CD4-positive, CD25-positive, alpha-beta regulatory T cell (primary cell): ENCODE measurements around the gene WNK4. TPM values are rescaled to one million over a fixed set of nuclear protein-coding genes. Genes with fewer than 3 reads are reported as not detected.

Source experiments
- ATAC-seq, 2 donors: fragments of 150-1000 bp; cut with Tn5 transposase; one replicate each; pipeline ENCODE4 v1.10.0; 2021; ENCODE audit warnings: low read depth in 2 of 2, moderate number of reproducible peaks in 2 of 2, moderate library complexity in 1 of 2
- DNase-seq, 3 donors: peaks; one replicate each; pipeline versions ENCODE4 v3.0.0 to v3.0.0-alpha.2; 2012 to 2022; ENCODE audit warnings: mixed read lengths in 1 of 3
- H3K27ac ChIP-seq: one replicate; pipeline ENCODE4 v1.7.0; 2013; ENCODE audit warnings: mild to moderate bottlenecking, low read length; ENCODE audit not compliant: insufficient read depth, poor library complexity, severe bottlenecking
- H3K27me3 ChIP-seq: one replicate; pipeline ENCODE4 v1.7.0; 2013; ENCODE audit warnings: low read length; ENCODE audit not compliant: control insufficient read depth, insufficient read depth
- H3K36me3 ChIP-seq: one replicate; pipeline ENCODE4 v1.7.0; 2013; ENCODE audit warnings: mild to moderate bottlenecking, low read length, moderate library complexity; ENCODE audit not compliant: control insufficient read depth, insufficient read depth
- H3K4me1 ChIP-seq: 2 replicates; pipeline ENCODE4 v1.7.0; 2013; ENCODE audit warnings: mild to moderate bottlenecking, low read length; ENCODE audit not compliant: insufficient read depth, control insufficient read depth, poor library complexity, severe bottlenecking
- H3K4me3 ChIP-seq: one replicate; pipeline ENCODE4 v1.7.0; 2013; ENCODE audit warnings: low read depth, mild to moderate bottlenecking, low read length, moderate library complexity
- H3K9me3 ChIP-seq, 2 experiments: 1 replicate in 1 of 2; 2 replicates in 1 of 2; pipeline ENCODE4 v1.7.0; 2013; ENCODE audit warnings: low read length in 2 of 2, mild to moderate bottlenecking in 1 of 2, moderate library complexity in 1 of 2; ENCODE audit not compliant: control insufficient read depth in 2 of 2
- H3K27ac Mint-ChIP-seq, 3 donors: one replicate each; pipeline ENCODE4 v1.8.0; 2020 to 2022; ENCODE audit warnings: mild to moderate bottlenecking in 3 of 3, mixed read lengths in 3 of 3, moderate library complexity in 2 of 3
- H3K27me3 Mint-ChIP-seq: one replicate; pipeline ENCODE4 v1.8.0; 2022; ENCODE audit warnings: mild to moderate bottlenecking, mixed read lengths
- H3K36me3 Mint-ChIP-seq: one replicate; pipeline ENCODE4 v1.8.0; 2020; ENCODE audit warnings: mixed read lengths
- H3K4me1 Mint-ChIP-seq, 4 donors: one replicate each; pipeline ENCODE4 v1.8.0; 2020 to 2022; ENCODE audit warnings: mixed read lengths in 4 of 4, mild to moderate bottlenecking in 1 of 4
- H3K4me3 Mint-ChIP-seq, 4 donors: one replicate each; pipeline ENCODE4 v1.8.0; 2020 to 2022; ENCODE audit warnings: mild to moderate bottlenecking in 4 of 4, mixed read lengths in 4 of 4, moderate library complexity in 3 of 4
- H3K9me3 Mint-ChIP-seq, 7 donors: one replicate each; pipeline ENCODE4 v1.8.0; 2020 to 2022; ENCODE audit warnings: mixed read lengths in 7 of 7, mild to moderate bottlenecking in 3 of 7, moderate library complexity in 2 of 7
- polyA plus RNA-seq, 4 donors: library from polyadenylated mRNA; unstranded; fragments of 300-500 nt; fragmentation: Illumina TruSeq; gene quantifications; one replicate each; pipeline ENCODE4 v1.2.3, GENCODE V29; 2021
- total RNA-seq: library from RNA; stranded (reverse); gene quantifications from one replicate; pipeline ENCODE4 v1.2.3, GENCODE V29; 2022

Gene WNK4
- total and polyA plus RNA-seq, 5 donors from 2014 or later: 0.09 TPM; not detected in 4

- H3K9me3 Mint-ChIP-seq: no peaks in the 10 kb centered on the region
- H3K4me1 Mint-ChIP-seq: peaks cover 11 to 21% (median 15%) of the 10 kb centered on the region in 4 donors
- ATAC-seq (no peak), DNase-seq (no peak)
- H3K36me3 ChIP-seq: no peaks in the 10 kb centered on the region
- no peak overlapping the region for H3K27ac ChIP-seq
- no peaks in the 10 kb centered on the region for H3K36me3 Mint-ChIP-seq
- H3K27me3 Mint-ChIP-seq: peaks cover 41% of the 10 kb centered on the region
- H3K4me3 ChIP-seq: no peak overlapping the region
- peaks cover 6% of the 10 kb centered on the region for H3K27me3 ChIP-seq
- peak overlapping the region in 2 of 4 donors; percentile 65 to 76 for H3K4me3 Mint-ChIP-seq
- H3K4me1 ChIP-seq: peaks cover 16% of the 10 kb centered on the region
- no peaks in the 10 kb centered on the region for H3K9me3 ChIP-seq
- H3K27ac Mint-ChIP-seq: no peak overlapping the region
These were observed 32.1 kb upstream of the WNK4 start for GRCh38 chr17:42748202-42748907.

DNA sequence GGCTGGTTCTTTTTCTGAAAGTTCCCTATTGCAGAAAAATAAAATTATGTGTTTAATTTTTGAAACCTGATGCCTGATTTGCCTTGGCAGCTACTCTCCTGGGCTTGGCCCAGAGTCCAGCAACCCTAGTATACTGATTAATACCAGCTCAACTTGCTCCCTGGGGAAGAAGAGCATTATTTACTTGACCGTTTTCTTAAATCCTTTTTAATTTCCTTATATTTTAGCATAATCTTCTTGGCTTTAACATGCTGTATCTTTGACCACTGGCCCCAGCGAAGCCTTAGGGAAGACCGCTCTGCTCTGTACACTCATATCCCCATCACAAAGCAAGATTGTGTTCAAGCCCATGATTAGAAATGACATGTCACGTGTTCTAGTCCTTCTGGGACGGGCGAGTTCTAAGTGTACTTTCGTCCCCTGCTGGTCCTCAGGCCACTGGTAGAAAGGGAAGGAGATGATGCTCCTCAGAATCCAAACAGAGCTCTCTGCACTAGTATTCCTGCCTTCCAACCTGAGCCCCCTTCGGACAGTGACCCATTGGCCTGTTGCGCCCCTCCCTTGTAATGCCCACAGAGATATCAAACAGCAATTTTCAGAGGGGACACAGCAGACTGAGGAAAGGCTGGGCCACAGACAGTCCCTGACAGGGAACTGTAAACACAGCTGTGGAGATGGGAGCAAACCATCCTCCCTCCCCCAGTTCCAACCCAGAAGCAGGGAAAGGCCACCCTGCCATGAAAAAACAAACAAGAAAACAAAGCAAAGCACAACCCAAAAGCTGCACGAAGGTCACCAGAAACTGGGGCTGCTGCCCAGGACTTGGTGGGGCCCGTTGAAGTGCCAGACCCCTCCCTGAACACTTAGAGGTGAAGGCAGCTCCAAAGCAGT, 31.3 kb upstream of the WNK4 start:
- DNase-seq (no peak), ATAC-seq (no peak)
- Histone ChIP-seq H3K9me3 (no peaks in the 10 kb centered on the region), H3K36me3 (no peaks in the 10 kb centered on the region), H3K4me3 (no peak overlapping the region), H3K4me1 (peaks cover 8% of the 10 kb centered on the region), H3K27ac (no peak overlapping the region), H3K27me3 (peaks cover 6% of the 10 kb centered on the region)
- H3K4me3 Mint-ChIP-seq: peak overlapping the region in 1 of 4 donors; percentile 12
- no peak overlapping the region for H3K27ac Mint-ChIP-seq
- H3K4me1 Mint-ChIP-seq: peaks cover 6 to 13% (median 9%) of the 10 kb centered on the region in 4 donors
- H3K27me3 Mint-ChIP-seq: peaks cover 45% of the 10 kb centered on the region
- H3K9me3 Mint-ChIP-seq: no peaks in the 10 kb centered on the region
- H3K36me3 Mint-ChIP-seq: no peaks in the 10 kb centered on the region

GRCh38 chr17:42750739-42751344, 29.6 kb upstream of the WNK4 start:
- Mint-ChIP-seq H3K27ac (peak overlapping the region in 1 of 3 donors; percentile 5), H3K4me1 (no peaks in the 10 kb centered on the region), H3K36me3 (no peaks in the 10 kb centered on the region), H3K4me3 (no peak overlapping the region), H3K27me3 (peaks cover 56% of the 10 kb centered on the region), H3K9me3 (no peaks in the 10 kb centered on the region)
- Histone ChIP-seq H3K36me3 (no peaks in the 10 kb centered on the region), H3K27ac (no peak overlapping the region), H3K4me1 (no peaks in the 10 kb centered on the region), H3K4me3 (no peak overlapping the region), H3K9me3 (no peaks in the 10 kb centered on the region), H3K27me3 (peaks cover 14% of the 10 kb centered on the region)
- no peak for ATAC-seq
- DNase-seq: no peak

DNA sequence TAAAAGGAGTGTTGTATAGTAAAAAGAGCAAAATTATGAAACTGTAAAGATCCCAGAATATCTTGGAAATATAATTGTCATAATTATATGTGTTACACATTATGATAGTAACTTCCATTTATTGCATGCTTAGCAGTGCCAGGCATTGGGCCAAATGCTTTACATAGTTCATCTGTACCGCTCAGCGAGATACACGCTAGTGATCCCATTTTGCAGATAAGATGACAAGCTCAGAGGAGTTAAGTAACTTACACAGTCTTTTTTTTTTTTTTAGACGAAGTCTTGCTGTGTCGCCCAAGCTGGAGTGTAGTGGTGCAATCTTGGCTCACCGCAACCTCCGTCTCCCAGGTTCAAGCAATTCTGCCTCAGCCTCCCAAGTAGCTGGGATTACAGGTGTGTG, 28.8 kb upstream of the WNK4 start:
- peaks cover 59% of the 10 kb centered on the region for H3K27me3 Mint-ChIP-seq
- no peak for ATAC-seq

GRCh38 chr17:42754782-42755181, 25.6 kb upstream of the WNK4 start:
- Mint-ChIP-seq H3K27me3 (peaks cover 64% of the 10 kb centered on the region), H3K9me3 (no peaks in the 10 kb centered on the region), H3K36me3 (no peaks in the 10 kb centered on the region), H3K4me1 (no peaks in the 10 kb centered on the region), H3K27ac (no peak overlapping the region), H3K4me3 (no peak overlapping the region)
- H3K27me3 ChIP-seq: peaks cover 19% of the 10 kb centered on the region
- H3K36me3 ChIP-seq: no peaks in the 10 kb centered on the region
- no peaks in the 10 kb centered on the region for H3K4me1 ChIP-seq
- H3K9me3 ChIP-seq: no peaks in the 10 kb centered on the region
- H3K27ac ChIP-seq: no peak overlapping the region
- no peak for ATAC-seq
- no peak overlapping the region for H3K4me3 ChIP-seq
- DNase-seq: no peak

More for the DNA sequence above, 28.8 kb upstream of the WNK4 start:
- Histone ChIP-seq H3K4me3 (no peak overlapping the region), H3K4me1 (no peaks in the 10 kb centered on the region), H3K27me3 (peaks cover 14% of the 10 kb centered on the region), H3K27ac (no peak overlapping the region), H3K9me3 (no peaks in the 10 kb centered on the region), H3K36me3 (no peaks in the 10 kb centered on the region)
- H3K36me3 Mint-ChIP-seq: no peaks in the 10 kb centered on the region
- H3K9me3 Mint-ChIP-seq: no peaks in the 10 kb centered on the region
- no peak overlapping the region for H3K4me3 Mint-ChIP-seq
- no peaks in the 10 kb centered on the region for H3K4me1 Mint-ChIP-seq
- DNase-seq: no peak
- H3K27ac Mint-ChIP-seq: no peak overlapping the region

- Mint-ChIP-seq H3K27me3 (peaks cover 70% of the 10 kb centered on the region), H3K27ac (no peak overlapping the region), H3K4me3 (peak overlapping the region in 3 of 4 donors; percentile 16 to 83 (median 63)), H3K9me3 (peaks cover 0 to 3% (median 0%) of the 10 kb centered on the region in 7 donors), H3K4me1 (peaks cover 0 to 16% (median 11%) of the 10 kb centered on the region in 4 donors), H3K36me3 (no peaks in the 10 kb centered on the region)
- H3K4me3 ChIP-seq: no peak overlapping the region
- no peaks in the 10 kb centered on the region for H3K9me3 ChIP-seq
- H3K27me3 ChIP-seq: peaks cover 27% of the 10 kb centered on the region
- no peaks in the 10 kb centered on the region for H3K36me3 ChIP-seq
- peaks cover 14% of the 10 kb centered on the region for H3K4me1 ChIP-seq
- no peak for DNase-seq
- H3K27ac ChIP-seq: no peak overlapping the region
- peak in 1 of 2 donors; percentile 24 for ATAC-seq
These were observed 20.3 kb upstream of the WNK4 start for GRCh38 chr17:42759982-42760651.
